COLO668 (cell line): ENCODE measurements around the gene ADAM33.

Experiments
- DNase-seq: peaks from one replicate; lab custom pipeline; 2025; ENCODE audit not compliant: unreplicated experiment; lab: John Stamatoyannopoulos, UW

The ADAM33 gene

DNA sequence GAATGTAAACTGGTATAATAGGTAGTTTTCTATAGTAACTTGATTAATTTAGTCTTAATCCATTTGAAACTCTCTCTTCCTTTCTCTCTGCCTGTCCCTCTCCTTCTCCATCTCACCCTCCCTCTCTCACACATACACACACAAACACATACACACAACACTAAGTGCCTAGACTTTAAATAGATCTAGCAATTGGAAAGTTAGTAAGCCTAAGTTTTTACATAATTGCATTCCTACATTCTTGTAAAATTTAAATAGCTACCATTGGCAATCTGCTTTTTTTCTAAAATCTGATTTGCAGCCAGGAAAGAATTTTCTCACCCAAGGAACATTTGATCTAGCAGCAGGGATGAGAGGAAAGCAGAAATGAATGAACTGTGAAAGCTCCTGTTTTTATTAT lies 34.3 kb downstream of the ADAM33 start:
- DNase-seq: no peak

DNA sequence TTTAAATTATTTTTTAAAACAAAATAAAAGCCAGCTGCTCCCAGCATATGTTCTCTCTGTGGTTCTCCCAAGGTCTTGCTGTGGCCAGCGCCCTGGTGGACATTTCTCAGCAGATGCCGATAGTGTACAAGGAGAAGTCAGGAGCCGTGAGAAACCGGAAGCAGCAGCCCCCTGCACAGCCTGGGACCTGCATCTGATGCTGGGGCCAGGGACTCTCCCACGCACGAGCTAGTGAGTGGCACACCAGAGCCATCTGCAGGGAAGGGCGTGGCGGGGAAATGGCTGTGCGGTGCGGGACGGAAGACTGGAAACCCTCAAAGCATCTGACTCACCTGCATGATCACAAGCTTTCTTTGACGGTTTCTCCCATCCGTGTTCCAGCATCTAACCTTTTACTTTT lies 35.2 kb downstream of the ADAM33 start:
- no peak for DNase-seq

DNA sequence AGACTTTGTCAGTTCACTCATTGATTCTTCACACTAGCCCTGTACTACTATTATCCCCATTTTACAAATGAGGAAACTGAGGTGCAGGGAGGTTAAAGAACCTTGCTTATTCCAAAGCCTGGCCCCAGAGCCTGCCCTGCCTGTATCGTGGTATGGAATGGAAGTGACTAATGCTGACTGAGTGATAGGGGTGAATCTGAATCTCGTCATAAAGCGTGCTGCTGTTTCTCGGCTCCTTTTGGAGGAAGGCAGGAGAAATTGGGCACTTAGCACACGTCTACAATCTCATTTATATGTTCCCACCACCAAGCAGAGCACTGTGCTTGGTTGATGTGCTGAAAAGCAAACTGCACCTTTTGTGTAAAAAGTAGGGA lies 35.8 kb downstream of the ADAM33 start:
- no peak for DNase-seq

DNA sequence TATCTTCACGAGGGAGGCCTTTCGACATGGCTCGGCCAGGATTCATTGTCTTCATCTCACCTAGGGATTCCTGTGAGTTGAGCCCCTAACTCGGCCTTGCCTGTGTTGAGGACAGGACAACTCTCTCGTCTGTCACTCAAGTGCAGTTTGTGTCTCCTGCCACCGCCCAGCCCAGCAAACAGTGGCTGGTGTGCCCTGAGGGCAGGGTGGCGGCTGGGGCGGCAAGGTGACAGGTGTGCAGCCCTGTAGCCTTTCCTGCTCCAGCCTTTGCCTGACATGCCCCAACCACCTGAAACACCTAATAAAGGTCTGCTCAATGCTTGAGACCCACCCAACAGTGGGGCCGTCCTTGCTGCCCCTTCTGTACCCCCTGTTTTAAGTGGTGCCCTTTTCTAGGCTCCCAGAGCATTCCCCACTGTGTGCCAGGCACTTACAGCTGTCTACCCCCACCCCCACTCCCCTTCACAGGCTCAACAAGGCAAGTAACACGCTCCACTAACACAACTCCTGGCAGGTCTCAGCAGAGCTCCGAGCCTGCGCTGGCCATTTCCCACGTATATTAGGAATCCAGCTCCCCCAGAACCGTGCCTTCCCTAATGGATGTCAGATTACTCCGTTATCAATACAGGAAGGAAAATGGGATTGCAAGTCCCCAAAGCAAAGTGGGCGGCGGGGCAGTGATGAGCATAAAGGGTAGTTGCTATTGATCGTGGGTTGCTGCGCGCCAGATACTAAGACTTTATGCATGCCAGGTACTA lies 36.3 kb downstream of the ADAM33 start:
- peak; percentile 88 for DNase-seq

DNA sequence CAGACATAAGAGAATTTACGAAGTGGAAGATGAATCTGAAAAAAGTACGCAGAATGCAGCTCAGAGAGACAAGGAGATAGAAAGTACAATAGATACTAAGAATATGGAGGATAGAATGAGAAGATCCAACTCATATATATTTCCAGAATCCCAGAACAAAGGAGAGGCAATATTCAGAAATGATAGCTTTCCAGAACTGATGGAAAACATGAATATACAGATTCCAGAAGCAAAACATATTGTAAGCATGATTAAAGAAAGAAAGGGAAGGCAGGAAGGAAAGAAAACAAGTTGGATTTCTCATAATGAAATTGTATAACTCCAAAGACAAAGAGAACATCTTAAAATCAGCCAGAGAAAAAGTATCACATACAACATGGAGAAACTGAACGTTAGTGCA lies 41.6 kb downstream of the ADAM33 start:
- DNase-seq: no peak

DNA sequence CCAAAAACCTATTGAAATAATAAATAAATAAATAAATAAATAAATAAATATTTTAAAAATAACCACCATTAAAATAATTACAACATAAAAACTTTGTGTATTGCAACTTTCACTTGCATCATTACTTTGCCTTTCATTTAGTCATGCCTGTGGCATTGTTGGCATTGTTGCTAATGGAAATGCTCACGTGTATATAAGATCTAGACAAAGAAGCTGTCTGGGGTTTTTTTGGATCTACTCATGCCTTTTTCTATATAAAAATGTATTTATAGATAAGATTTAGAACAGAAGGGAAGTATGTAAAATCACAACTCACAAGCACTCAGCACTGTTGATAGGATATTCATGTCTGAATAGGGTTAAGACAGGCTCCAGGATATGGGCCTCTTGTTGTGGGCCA lies 46.5 kb downstream of the ADAM33 start:
- DNase-seq: no peak

DNA sequence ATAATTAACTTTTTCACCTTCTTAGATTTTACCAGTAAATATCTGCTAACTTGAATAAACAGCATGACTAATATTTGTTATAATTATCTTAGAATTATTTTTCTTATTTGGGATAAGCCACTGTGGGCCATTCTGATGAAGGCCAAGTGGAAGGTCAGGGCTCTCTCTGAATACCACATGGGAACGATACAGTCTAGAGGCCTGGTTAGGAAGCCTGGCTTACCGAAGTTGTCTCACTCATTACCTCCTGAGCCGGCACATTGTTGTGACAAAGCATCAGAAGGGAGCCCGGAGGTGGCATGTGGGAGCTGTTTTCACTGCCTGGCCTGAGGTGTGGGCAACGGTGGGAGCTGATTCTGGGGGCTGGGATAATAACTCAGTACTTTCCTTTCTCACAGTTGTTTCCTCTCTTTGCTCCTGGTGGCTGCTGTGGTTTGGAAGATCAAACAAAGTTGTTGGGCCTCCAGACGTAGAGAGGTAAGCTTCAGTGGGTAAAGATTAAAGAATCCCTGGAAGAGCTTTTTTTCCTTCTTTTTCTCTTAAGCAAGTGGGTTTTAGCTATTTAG lies 47.8 kb downstream of the ADAM33 start:
- DNase-seq: no peak

DNA sequence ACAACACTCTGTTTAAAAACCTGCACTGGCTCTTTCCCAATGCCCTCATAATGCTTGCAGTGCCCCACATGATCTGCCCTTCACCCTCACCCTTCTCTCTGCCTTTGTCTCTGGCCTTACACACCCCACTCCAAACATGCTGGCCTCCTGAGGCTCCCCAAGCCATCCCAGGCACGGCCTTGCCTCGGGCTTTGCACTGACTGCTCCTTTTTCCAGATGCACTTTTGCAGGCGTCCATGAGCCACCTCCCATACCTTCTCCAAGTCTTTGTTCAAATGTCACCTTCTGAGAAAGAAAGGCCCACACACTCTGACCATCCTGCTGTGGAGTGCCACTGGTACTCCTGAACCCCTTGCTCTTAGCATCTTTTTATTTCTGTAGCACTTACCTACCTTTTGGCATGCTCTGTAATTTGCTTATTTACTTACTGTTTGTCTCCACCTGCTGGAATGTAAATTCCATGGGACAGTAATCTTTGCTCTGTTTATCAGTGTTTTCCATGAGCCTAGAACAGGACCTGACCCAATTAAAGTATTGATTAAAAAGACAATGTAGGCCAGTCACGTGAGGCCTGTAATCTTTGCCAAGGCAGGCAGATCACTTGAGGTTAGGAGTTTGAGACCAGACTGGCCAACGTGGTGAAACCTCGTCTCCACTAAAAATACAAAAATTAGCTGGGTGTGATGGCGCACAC lies 49.4 kb downstream of the ADAM33 start:
- DNase-seq: no peak

DNA sequence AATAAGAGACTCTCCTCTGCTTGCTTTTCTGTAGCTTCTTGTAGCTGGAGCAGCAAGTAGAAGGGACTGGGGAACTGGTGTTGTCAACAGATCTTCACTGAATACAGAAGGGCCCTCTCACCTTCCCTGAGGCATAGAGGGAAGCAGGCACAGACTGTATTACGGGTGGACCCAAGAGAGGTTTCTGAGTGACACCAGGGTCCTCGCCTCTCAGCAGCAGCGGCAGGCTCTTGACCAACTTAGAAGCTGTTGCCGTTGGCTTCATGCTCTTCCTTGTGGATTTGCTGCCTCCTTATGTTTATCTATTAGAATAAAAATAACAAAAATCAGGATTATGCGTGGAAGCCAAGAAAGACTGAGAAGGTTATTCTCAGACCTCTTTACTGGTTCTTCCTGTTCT lies 50.3 kb downstream of the ADAM33 start:
- DNase-seq: no peak

DNA sequence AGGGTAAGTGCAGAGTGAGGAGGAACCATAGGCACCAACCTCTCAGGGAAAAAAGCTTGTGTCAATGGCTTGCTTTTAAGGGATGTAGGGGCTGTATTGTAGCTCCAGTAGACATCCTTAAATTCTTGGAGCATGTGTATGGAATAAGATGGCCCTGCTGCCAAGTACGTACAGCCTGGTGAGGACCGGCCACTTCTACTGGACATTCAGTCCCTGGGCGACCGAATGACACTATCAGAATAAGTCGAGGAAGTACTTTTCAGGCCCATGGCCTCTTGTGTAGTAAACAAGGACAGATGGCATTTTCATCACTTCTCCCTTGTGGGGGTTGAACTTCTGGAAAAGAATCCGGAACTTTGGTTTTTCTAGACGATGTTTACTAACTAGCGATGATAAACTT lies 51.4 kb downstream of the ADAM33 start:
- DNase-seq: no peak

DNA sequence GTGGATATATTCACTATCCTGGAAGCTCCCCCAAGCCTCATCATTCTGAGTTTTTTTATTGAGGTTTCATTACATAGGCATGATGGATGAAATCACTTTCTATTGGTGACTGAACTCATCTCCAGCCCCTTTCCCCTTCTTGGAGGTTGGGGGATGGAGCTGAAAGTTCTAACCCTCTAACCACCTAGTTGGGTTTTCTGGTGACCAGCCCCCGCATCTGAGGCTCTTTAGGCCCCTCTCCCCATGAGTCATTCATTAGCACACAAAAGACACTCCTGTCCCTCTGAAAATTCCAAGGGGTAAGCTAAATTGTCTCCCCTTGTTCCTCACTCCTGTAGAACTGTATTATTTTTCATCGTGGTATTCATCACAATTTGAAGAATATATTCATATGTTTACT lies 51.9 kb downstream of the ADAM33 start:
- DNase-seq: no peak

DNA sequence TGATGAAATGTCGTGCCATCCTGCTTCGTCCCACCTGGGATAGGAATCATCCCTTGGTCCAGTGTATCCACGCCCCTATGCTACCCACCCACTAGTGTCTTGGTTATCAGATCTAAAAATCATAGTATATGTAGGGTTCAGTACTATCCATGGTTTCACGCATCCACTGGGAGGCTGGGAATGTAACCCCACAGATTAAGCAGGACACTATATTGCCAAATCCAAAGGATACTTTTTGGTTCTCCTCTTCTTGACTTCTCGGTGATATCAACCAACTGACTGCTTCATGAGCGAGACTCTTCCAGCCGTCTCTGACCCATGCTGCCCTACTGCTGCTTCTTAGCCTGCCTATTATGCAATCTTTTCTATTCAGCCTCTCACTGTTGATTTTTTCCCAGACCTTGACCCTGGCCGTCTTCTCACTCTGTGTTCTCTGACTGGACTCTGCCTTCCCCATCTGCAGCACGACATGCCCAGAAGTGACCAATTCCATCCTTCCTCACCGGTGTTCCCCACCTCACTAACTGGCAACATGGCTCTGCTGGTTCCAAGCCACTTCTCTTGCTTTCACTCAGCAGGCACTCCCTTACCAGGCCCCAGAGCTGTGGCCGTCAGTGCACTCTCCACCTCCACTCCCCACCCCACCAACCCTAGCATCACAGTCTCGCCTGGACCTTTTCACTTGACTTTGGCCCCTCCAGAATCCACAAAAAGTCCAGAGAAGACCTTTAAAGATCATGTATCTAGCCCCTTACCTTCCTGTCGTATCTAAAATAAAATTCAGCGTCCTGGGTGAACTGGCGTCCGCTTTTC lies 53.1 kb downstream of the ADAM33 start:
- DNase-seq: no peak

DNA sequence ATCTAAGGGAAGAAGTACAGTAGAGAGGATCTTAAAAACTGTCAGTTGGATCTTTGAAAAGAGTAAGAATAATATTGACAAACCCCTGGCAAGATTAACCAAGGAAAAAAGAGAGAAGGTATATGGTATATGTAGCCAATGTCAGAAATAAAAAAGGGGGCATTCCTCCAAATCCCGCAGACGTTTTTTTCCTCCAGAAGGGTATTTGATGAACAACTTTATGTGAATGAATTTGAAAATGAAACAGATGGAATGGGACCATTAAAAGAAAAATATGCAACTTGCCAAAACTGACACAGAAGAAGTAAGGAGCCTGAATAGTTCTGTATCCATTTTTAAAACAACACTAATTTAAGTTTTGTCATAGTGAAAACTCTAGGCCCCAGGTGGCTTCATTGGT lies 54.3 kb downstream of the ADAM33 start:
- no peak for DNase-seq

DNA sequence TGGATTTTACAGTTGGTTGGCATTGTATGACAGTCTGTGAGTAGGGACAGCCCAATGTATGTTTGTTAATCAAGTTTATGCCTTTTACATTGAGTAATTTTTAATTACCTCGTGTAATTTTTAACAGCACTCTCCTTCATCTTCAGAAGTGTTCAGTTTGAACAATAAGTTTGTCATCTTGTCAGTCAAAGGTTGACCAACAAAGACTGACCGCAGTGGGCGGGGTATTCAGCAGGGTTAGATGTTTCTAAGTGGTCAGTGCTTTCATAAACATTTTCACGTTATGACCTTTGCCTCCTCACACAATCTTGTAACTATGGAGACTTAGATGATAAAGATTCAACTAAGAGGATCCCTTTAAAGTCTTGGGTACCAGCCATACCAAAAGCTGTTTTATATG lies 59.4 kb downstream of the ADAM33 start:
- DNase-seq: no peak

DNA sequence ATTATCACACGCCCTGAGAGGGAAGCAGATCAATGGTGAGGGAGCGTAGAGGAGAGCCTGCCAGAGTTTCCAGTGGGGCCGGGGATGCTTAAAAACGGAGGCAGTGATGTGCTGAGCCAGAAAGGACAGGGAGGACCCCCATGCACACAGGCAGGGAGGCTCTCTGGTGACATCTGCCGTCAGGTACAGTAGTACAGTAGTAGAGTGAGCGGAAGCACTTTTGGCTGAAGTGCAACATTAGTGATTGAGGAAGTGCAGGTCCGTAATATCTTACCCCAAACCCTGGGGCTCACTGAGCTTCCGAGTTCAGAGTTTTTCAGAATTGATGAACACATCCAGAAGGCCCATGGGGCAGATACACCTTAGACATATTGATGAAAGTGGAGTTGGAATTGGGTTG lies 60.7 kb downstream of the ADAM33 start:
- no peak for DNase-seq
